ENCODE results near the gene SLC25A36. TPM values are rescaled to one million over a fixed set of nuclear protein-coding genes. Genes with fewer than 3 reads are reported as not detected.
"Not testable (repeated sequence)": the region's sequence is repeated elsewhere in the genome, so short reads cannot be mapped to it uniquely, and the experiment has no call there.

The SLC25A36 gene
- total RNA-seq, 1 donor from 2014 or later: 59.1 TPM

GRCh38 chr3:140974900-140975299 lies 33.3 kb downstream of the SLC25A36 start:
- Mint-ChIP-seq H3K27ac (ENCODE audit: unreplicated experiment) (no peak overlapping the region), H3K4me3 (ENCODE audit: unreplicated experiment) (no peak overlapping the region), H3K36me3 (ENCODE audit: low read depth) (peaks cover 15% of the 10 kb centered on the region), H3K9me3 (ENCODE audit: low read depth) (no peaks in the 10 kb centered on the region), H3K4me1 (ENCODE audit: low read depth) (no peaks in the 10 kb centered on the region), H3K27me3 (ENCODE audit: low read depth) (no peaks in the 10 kb centered on the region)
- TF ChIP-seq CTCF (IDR thresholded peaks at IDR 0.05): no peak
- no peak for DNase-seq (ENCODE audit: low spot score)

GRCh38 chr3:140980663-140981062 lies 39.0 kb downstream of the SLC25A36 start:
- Mint-ChIP-seq H3K27me3 (ENCODE audit: low read depth) (no peaks in the 10 kb centered on the region), H3K27ac (ENCODE audit: unreplicated experiment) (no peak overlapping the region), H3K4me3 (ENCODE audit: unreplicated experiment) (no peak overlapping the region), H3K9me3 (ENCODE audit: low read depth) (peaks cover 10% of the 10 kb centered on the region), H3K4me1 (ENCODE audit: low read depth) (no peaks in the 10 kb centered on the region), H3K36me3 (ENCODE audit: low read depth) (peaks cover 13% of the 10 kb centered on the region)
- no peak for TF ChIP-seq CTCF (IDR thresholded peaks at IDR 0.05)
- no peak for DNase-seq (ENCODE audit: low spot score)

GRCh38 chr3:140987792-140988191 lies 46.2 kb downstream of the SLC25A36 start:
- not testable (repeated sequence) for H3K36me3 Mint-ChIP-seq (ENCODE audit: low read depth); DNase-seq (ENCODE audit: low spot score); H3K4me3 Mint-ChIP-seq (ENCODE audit: unreplicated experiment); H3K4me1 Mint-ChIP-seq (ENCODE audit: low read depth); H3K27ac Mint-ChIP-seq (ENCODE audit: unreplicated experiment)
- Mint-ChIP-seq H3K27me3 (ENCODE audit: low read depth) (peaks cover 20% of the 10 kb centered on the region), H3K9me3 (ENCODE audit: low read depth) (peaks cover 40% of the 10 kb centered on the region)

GRCh38 chr3:140994316-140994715 lies 52.7 kb downstream of the SLC25A36 start:
- no peak overlapping the region for H3K27ac Mint-ChIP-seq (ENCODE audit: unreplicated experiment)
- TF ChIP-seq CTCF (IDR thresholded peaks at IDR 0.05): no peak
- no peak overlapping the region for H3K4me3 Mint-ChIP-seq (ENCODE audit: unreplicated experiment)
- no peaks in the 10 kb centered on the region for H3K4me1 Mint-ChIP-seq (ENCODE audit: low read depth)
- no peak for DNase-seq (ENCODE audit: low spot score)
- peaks cover 20% of the 10 kb centered on the region for H3K9me3 Mint-ChIP-seq (ENCODE audit: low read depth)
- H3K36me3 Mint-ChIP-seq (ENCODE audit: low read depth): peaks cover 5% of the 10 kb centered on the region
- H3K27me3 Mint-ChIP-seq (ENCODE audit: low read depth): peaks cover 17% of the 10 kb centered on the region

GRCh38 chr3:140994861-140995260 lies 53.2 kb downstream of the SLC25A36 start:
- H3K9me3 Mint-ChIP-seq (ENCODE audit: low read depth): peaks cover 16% of the 10 kb centered on the region
- DNase-seq (ENCODE audit: low spot score); H3K4me3 Mint-ChIP-seq (ENCODE audit: unreplicated experiment); H3K27ac Mint-ChIP-seq (ENCODE audit: unreplicated experiment); H3K36me3 Mint-ChIP-seq (ENCODE audit: low read depth); H3K4me1 Mint-ChIP-seq (ENCODE audit: low read depth): not testable (repeated sequence)
- H3K27me3 Mint-ChIP-seq (ENCODE audit: low read depth): peaks cover 14% of the 10 kb centered on the region

- H3K27me3 Mint-ChIP-seq (ENCODE audit: low read depth): peaks cover 7% of the 10 kb centered on the region
- H3K4me3 Mint-ChIP-seq (ENCODE audit: unreplicated experiment): no peak overlapping the region
- peaks cover 3% of the 10 kb centered on the region for H3K36me3 Mint-ChIP-seq (ENCODE audit: low read depth)
- peaks cover 16% of the 10 kb centered on the region for H3K9me3 Mint-ChIP-seq (ENCODE audit: low read depth)
- no peak for TF ChIP-seq CTCF (IDR thresholded peaks at IDR 0.05)
- no peak overlapping the region for H3K27ac Mint-ChIP-seq (ENCODE audit: unreplicated experiment)
- DNase-seq (ENCODE audit: low spot score): no peak
- H3K4me1 Mint-ChIP-seq (ENCODE audit: low read depth): no peaks in the 10 kb centered on the region
Observed at GRCh38 chr3:140995881-140996280, 54.2 kb downstream of the SLC25A36 start.

All from chondrocyte (in vitro differentiated cells).